Central memory CD4-positive, alpha-beta T cell (primary cell): ENCODE results near the gene OTUD7B.
"Not testable (repeated sequence)": the region's sequence is repeated elsewhere in the genome, so short reads cannot be mapped to it uniquely, and the experiment has no call there.

Experiments used
- DNase-seq: peaks from one replicate; pipeline ENCODE4 v3.0.0; 2022

OTUD7B gene

GRCh38 chr1:150002217-150002616 lies 8.3 kb downstream of the OTUD7B start:
- no peak for DNase-seq

DNA sequence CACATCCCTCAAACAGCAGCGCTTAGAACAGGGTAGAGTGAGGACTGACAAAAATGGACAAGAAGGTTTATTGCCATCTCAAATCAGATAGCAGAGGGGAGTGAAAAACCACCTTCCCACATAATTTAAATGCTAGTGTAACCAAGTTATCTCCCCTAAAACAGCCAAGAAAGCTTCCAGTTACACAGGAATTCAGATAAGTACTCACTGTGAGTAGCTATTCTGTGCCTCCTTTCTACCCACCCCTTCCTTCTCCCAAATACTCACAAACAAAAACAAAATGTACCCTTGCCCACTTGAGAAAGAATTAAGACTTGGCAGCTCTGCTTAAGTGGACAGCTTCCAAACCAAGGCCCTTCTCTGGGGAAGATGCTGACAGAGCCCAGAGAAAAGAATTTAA lies 9.1 kb downstream of the OTUD7B start:
- DNase-seq, result no peak

DNA sequence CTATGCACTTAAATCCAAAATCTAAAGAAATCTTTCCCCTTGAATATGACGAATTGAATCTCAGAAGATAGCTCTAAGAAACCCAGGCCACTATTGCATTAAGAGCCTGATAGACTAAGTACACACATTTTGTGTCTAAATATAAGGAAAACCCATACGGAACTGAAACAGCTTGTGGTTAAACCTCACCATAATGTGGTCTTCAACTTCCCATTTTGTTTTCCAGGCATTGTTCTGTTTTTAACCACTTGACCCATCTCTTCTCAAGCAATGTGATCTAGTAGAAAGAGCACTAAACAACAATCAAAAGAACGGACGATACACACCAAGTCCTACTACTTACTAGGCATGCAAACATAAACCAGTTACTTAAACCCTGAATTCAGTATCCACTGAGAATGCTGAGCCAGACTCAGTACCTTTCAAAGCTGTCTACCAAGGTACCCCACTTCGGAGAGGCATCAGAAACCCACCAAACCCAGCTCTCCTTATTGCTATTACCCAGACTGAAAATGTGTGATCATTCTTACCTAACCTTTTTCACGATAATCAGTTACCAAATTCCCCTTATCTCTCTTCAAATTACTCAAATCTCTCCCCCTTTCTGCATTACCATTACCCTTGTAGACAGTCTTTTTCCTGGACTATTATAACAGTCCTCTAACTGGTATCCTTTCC lies 12.8 kb downstream of the OTUD7B start:
- no peak for DNase-seq

DNA sequence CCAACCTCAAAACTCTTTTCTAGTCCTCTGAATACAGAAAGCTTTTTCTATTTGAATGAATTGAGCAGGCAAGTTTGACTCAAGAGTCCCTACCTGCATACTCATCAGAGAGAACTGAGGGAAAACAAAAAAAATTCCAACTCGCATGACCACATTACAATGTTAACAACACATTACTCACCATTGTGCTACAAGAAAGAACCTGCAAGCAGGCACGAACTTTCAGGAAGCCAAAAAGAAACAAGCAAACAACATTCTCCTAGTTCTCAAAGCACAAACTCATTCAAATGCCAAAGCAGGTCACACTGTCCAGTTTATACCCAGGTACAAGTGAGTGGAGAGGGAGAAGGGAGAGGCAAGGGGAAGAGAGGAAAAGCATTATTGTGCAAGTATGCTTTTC lies 14.6 kb downstream of the OTUD7B start:
- no peak for DNase-seq

DNA sequence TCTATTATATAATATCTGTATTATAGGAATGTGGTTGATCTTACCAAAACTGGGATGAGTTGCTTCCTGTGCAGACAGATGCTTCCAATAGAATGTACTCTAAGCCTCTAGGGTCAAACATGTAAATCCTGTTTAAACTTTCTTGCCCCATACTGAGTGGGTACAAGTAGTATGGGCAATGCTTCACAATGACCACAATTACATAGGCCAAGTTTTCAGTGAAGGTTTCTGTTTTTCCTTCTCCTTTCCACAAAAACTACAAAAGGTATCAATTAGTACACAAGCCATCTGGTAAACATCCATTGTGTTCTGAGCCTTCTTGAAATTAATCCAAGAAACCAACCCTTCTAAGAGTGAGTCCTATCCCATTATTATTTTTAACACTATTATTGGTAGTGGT lies 16.8 kb downstream of the OTUD7B start:
- DNase-seq, result no peak

DNA sequence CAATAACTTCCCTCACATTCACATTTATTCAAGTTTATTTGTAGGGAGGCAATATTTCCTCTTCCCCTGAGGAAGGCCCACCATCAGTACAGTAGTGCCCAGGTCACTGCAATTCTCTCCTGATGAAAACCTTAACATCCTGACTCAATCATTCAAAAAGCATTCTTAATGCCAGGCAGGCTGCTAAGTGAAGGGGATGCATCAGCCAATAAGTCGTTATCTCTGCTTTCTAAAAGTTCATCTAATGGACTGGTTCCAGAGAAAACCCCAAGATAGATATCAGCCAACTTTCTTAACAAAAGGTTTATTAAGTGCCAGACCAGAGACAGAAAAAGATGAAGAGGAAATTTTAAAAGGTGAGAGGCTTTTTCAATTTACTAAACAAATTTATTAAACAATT lies 17.3 kb downstream of the OTUD7B start:
- DNase-seq, result no peak

GRCh38 chr1:149987297-149987595 lies 23.3 kb downstream of the OTUD7B start:
- no peak for DNase-seq

GRCh38 chr1:149986486-149987296 lies 23.8 kb downstream of the OTUD7B start:
- no peak for DNase-seq

DNA sequence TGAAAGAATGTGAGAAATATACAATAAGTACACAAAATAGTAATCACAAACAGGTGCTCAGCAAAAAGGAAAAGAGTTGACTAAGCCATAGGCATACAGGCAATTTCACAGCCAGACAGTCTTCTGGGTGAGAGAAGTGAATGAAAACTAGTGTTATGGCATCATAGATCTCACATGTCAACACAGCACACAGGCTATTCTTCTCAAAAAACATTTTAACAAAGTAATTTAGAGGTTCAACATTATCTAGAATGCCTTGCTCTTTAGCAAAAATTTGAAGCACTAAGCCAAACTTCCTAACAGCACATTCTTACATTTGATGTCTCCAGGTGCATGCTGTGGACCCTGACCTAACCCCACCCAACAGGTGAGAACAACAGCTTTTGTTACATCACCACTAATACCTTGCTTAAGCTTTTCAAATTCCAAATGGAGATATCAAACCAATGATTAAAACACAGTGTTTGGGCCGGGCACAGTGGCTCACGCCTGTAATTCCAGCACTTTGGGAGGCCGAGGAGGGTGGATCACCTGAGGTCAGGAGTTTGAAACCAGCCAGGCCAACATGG lies 30.5 kb downstream of the OTUD7B start:
- DNase-seq, result no peak

DNA sequence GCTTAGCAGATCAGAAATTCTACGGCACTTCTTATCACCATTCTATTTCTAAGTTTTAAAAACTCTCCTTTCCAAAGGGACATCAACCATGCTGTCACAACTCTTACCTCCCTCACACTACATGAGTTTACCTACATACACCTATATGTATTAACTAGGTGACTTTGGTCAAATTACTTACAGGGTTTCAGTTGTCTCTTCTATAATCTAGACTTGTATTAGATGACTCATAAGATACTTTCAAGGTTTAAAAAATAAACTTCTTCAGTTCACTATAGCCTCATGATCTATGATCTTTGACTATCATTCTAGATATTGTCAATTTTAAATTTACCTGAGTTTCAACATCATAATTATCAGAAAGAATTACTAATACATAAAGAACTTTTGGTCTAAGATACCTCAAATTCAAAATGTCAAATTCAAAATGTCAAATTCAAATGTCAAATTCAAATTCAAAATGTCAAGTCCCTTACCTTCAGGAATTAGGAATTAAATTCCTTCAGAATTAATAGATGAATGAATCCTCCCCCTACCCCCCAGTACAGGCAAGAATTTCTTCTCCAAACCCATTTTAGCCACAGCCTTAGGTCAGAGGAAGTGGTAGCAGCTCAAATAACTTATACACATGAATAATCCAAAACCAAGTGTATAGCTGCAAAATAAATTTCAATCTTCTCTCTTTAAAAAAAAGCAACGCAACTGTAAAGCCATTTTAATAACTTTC lies 31.1 kb downstream of the OTUD7B start:
- DNase-seq, result no peak

DNA sequence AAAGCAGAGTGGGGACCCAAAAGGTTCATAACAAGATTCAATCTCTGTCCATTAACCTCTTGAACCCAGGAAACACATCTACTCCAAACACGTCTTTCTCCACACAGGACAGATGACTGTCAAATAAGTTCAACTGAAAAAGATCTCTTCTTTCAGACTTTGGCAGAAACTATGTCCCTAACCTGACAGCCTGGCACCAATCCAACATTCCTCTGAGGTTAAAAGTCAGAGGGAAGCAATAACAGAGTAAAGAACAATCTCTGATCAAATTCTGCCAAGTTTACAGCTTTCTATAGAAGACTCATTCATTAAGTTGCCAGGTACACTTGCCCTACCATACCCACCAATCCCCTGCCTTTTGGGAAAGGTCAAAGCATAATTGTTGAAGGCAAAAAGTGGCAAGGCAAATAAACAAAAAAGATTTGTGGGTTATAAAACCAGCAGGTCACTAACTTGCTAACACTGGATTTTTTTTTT lies 31.9 kb downstream of the OTUD7B start:
- no peak for DNase-seq

GRCh38 chr1:149977345-149977744 lies 33.2 kb downstream of the OTUD7B start:
- no peak for DNase-seq

DNA sequence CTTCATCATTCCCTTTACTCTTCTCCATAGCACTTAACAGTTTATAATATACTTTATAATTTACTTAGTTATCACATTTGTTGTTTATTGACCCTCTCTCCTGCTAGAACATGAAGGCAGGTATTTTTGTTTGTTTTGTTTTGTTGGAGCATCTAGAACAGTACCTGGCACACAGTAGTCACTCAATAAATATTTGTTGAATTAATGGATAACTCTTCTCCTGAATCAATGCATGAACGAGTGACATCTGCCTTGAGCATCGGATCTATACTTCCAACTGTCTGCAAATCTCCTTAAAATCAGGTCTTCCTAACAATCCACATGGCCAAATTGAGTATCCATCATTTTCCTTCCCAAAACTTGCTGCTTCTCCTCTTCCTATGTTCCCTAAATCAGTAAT lies 38.0 kb downstream of the OTUD7B start:
- no peak for DNase-seq

- DNase-seq, result no peak
These were observed 42.9 kb downstream of the OTUD7B start for GRCh38 chr1:149967646-149968045.

- DNase-seq, result no peak
These were observed 43.5 kb downstream of the OTUD7B start for GRCh38 chr1:149967041-149967440.

- DNase-seq, result no peak
These were observed 44.1 kb downstream of the OTUD7B start for GRCh38 chr1:149966405-149966804.

DNA sequence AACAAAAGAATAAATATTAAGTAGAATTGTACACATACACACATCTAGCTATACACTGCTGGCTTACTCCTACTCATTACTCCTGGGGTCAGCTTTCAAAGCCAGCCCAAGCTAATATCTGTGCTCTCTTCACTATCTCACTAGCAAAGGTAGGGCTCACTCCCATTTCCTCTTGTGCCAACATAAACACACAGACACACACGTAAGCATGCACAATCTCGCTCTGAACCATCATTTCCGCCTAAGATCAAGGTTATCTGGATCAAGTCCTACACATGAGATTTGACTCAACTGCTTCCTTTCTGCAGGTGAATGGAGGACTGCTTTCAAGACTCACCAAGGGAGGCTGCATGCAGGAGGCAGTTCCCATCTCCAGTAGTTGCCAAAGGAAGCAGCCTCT lies 45.1 kb downstream of the OTUD7B start:
- peak; percentile 14 for DNase-seq

GRCh38 chr1:149963358-149963757 lies 47.2 kb downstream of the OTUD7B start:
- no peak for DNase-seq

GRCh38 chr1:149962736-149963135 lies 47.8 kb downstream of the OTUD7B start:
- DNase-seq, result no peak

GRCh38 chr1:149962039-149962647 lies 48.4 kb downstream of the OTUD7B start:
- DNase-seq, result peak; percentile 55

GRCh38 chr1:149957548-149957947 lies 53.0 kb downstream of the OTUD7B start:
- not testable (repeated sequence) for DNase-seq

DNA sequence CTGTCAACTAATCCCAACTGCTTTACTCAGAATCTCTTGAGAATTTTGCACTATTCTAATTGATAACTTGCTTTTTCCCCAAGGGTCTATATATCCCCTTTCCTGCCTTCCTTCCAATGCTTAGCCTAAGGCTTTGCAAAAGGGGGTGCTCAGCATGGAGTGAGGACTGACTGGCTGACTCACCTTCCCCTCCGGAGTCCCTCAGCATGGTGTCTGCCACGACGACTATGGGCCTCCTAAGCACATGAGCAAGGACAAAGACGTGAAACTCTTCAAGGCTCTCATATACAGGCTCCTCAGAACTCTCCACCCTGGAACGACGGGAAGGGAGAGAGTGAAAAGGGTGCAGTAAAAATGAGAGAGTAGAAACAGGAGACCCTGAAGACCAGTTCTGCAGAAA lies 60.6 kb downstream of the OTUD7B start:
- DNase-seq, result no peak

GRCh38 chr1:149945206-149945605 lies 65.3 kb downstream of the OTUD7B start:
- DNase-seq, result no peak
